OCI-LY3 (cell line): Measurements from ENCODE around the gene GALNT14.

ENCODE experiments used
- CTCF ChIP-seq: fragments of 200-600, 300-600 bp; sonication (generic); IDR thresholded peaks from 2 replicates; pipeline ENCODE4 v1.5.1; 2014; ENCODE audit warnings: antibody characterized with exemption, low read length, low read depth
- EZH2phosphoT487 ChIP-seq: fragments of 200-600 bp; shearing (Covaris generic); IDR thresholded peaks from 2 replicates; pipeline ENCODE4 v1.6.1; 2018; ENCODE audit warnings: antibody characterized with exemption, mixed run types, low read depth

- TF ChIP-seq CTCF (no peak), EZH2phosphoT487 (no peak)
These were observed 49.6 kb downstream of the GALNT14 start for GRCh38 chr2:31088504-31089195.
